Left ventricle myocardium inferior (tissue), 1 donor: Measurements from ENCODE around the gene CACNA1C. TPM values are rescaled to one million over a fixed set of nuclear protein-coding genes. Genes with fewer than 3 reads are reported as not detected.
A peak's percentile ranks its signal among the peaks of the same experiment; 100 is the strongest.

Experiments used
- DNase-seq: peaks from one replicate; pipeline ENCODE4 v3.0.0-alpha.2; 2020
- H3K27ac ChIP-seq: fragments of 200-600 bp; replicated peaks from 2 replicates; pipeline ENCODE4 v1.8.0; 2021
- H3K27me3 ChIP-seq: fragments of 200-600 bp; 2 replicates; pipeline ENCODE4 v1.8.0; 2021; ENCODE audit warnings: low read depth
- H3K36me3 ChIP-seq: fragments of 200-600 bp; 2 replicates; pipeline ENCODE4 v1.8.0; 2021
- H3K4me1 ChIP-seq: fragments of 200-600 bp; 2 replicates; pipeline ENCODE4 v1.8.0; 2021
- H3K4me3 ChIP-seq: fragments of 200-600 bp; 2 replicates; pipeline ENCODE4 v1.8.0; 2021; ENCODE audit warnings: mild to moderate bottlenecking, moderate library complexity
- H3K9me3 ChIP-seq: fragments of 200-600 bp; replicated peaks from 2 replicates; pipeline ENCODE4 v1.8.0; 2021
- CTCF ChIP-seq: fragments of 200-600 bp; IDR thresholded peaks from 2 replicates; pipeline ENCODE4 v1.8.0; 2021; ENCODE audit warnings: antibody characterized with exemption, mild to moderate bottlenecking, borderline replicate concordance
- intact Hi-C: fragments of 100-400 bp; cut with micrococcal nuclease; formaldehyde crosslinking; loops from one replicate; pipeline ENCODE4 v1.11.0; 2022
- total RNA-seq: library from RNA; stranded (reverse); fragmentation: NEBNext Ultra II Directional; extraction: Animal tissue kit (Norgen Biotek cat#: 25700); gene quantifications from one replicate; pipeline ENCODE4 v1.2.1, GENCODE V29; 2021
- donor health status: DM: no; HTN: yes; CAD: no; lungs with severe emphysema.

The CACNA1C gene
- total RNA-seq, 1 donor from 2014 or later, result 137 TPM

- H3K36me3 ChIP-seq, result peaks cover 8% of the 10 kb centered on the region
- H3K4me1 ChIP-seq, result peaks cover 100% of the 10 kb centered on the region
- no peak overlapping the region for H3K4me3 ChIP-seq
- no peaks in the 10 kb centered on the region for H3K9me3 ChIP-seq
- peak overlapping the region; percentile 3 for H3K27ac ChIP-seq
- TF ChIP-seq CTCF, result no peak
- no peak for DNase-seq
- intact Hi-C loops, result no loop called here
- no peaks in the 10 kb centered on the region for H3K27me3 ChIP-seq
These were observed 25.4 kb upstream of the CACNA1C start for GRCh38 chr12:2027351-2027750.

GRCh38 chr12:2029851-2030250 is 22.9 kb upstream of the CACNA1C start:
- Histone ChIP-seq H3K36me3 (peaks cover 5% of the 10 kb centered on the region), H3K27me3 (no peaks in the 10 kb centered on the region), H3K9me3 (no peaks in the 10 kb centered on the region), H3K27ac (no peak overlapping the region), H3K4me3 (no peak overlapping the region), H3K4me1 (peaks cover 100% of the 10 kb centered on the region)
- intact Hi-C loops, result no loop called here
- no peak for DNase-seq
- no peak for TF ChIP-seq CTCF

DNA sequence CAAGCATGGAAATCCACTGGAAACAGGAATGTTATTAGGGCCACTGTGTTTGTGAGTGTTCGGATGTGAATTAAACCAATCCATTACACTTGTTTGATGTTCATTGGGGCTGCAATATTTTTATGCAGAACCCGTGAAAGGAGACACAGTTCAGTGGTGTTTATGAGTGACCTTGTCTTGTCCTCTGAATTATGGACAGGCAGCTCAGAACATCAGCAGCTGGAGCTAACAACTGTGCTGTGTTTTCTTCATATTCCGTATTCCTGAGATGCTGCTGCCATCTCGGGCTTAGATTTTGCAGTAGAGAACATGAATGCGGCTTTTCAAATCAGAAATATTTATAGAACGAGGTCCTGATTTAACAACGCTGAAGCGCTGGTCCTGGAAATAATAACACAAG is 20.3 kb upstream of the CACNA1C start:
- H3K36me3 ChIP-seq, result no peaks in the 10 kb centered on the region
- TF ChIP-seq CTCF, result no peak
- no peak for DNase-seq
- peaks cover 100% of the 10 kb centered on the region for H3K4me1 ChIP-seq
- H3K4me3 ChIP-seq, result no peak overlapping the region
- peak overlapping the region; percentile 41 for H3K27ac ChIP-seq
- H3K9me3 ChIP-seq, result no peaks in the 10 kb centered on the region
- intact Hi-C loops, result no loop called here
- no peaks in the 10 kb centered on the region for H3K27me3 ChIP-seq

- Histone ChIP-seq H3K36me3 (no peaks in the 10 kb centered on the region), H3K4me1 (peaks cover 98% of the 10 kb centered on the region), H3K4me3 (peak overlapping the region; percentile 58), H3K27ac (peak overlapping the region; percentile 32), H3K9me3 (no peaks in the 10 kb centered on the region), H3K27me3 (no peaks in the 10 kb centered on the region)
- peak; percentile 97 for TF ChIP-seq CTCF
- intact Hi-C loops, result no loop called here
- DNase-seq, result peak; percentile 90
These were observed 18.0 kb upstream of the CACNA1C start for GRCh38 chr12:2034633-2035430.

GRCh38 chr12:2035431-2036055 is 17.2 kb upstream of the CACNA1C start:
- H3K4me3 ChIP-seq, result peak overlapping the region; percentile 58
- H3K4me1 ChIP-seq, result peaks cover 92% of the 10 kb centered on the region
- no peaks in the 10 kb centered on the region for H3K36me3 ChIP-seq
- intact Hi-C loops, result no loop called here
- H3K27me3 ChIP-seq, result no peaks in the 10 kb centered on the region
- peak overlapping the region; percentile 32 for H3K27ac ChIP-seq
- no peaks in the 10 kb centered on the region for H3K9me3 ChIP-seq
- DNase-seq, result no peak
- no peak for TF ChIP-seq CTCF
